Fibroblast of lung (primary cell): ENCODE measurements around the gene SF3B1. TPM values are rescaled to one million over a fixed set of nuclear protein-coding genes. Genes with fewer than 3 reads are reported as not detected.

Experiments used
- DNase-seq, 2 donors: peaks; one replicate each; pipeline versions ENCODE4 v3.0.0 to v3.0.0-alpha.2; 2010; ENCODE audit warnings: low read depth in 2 of 2
- H2AFZ ChIP-seq: 2 replicates; pipeline ENCODE4 v1.5.1; 2012; ENCODE audit warnings: low read length, control low read depth, inconsistent platforms
- H3K27ac ChIP-seq: 2 replicates; pipeline ENCODE4 v1.5.1; 2011; ENCODE audit warnings: low read length, control low read depth; ENCODE audit not compliant: insufficient read depth
- H3K27me3 ChIP-seq: 2 replicates; pipeline ENCODE4 v1.5.1; 2011; ENCODE audit warnings: mild to moderate bottlenecking, low read length; ENCODE audit not compliant: control insufficient read depth, insufficient read depth
- H3K36me3 ChIP-seq: 2 replicates; pipeline ENCODE4 v1.5.1; 2011; ENCODE audit warnings: low read length; ENCODE audit not compliant: control insufficient read depth, insufficient read depth
- H3K4me1 ChIP-seq: 2 replicates; pipeline ENCODE4 v1.5.1; 2011; ENCODE audit warnings: low read length; ENCODE audit not compliant: control insufficient read depth, insufficient read depth; ENCODE audit errors: extremely low read depth
- H3K4me2 ChIP-seq: 2 replicates; pipeline ENCODE4 v1.5.1; 2011; ENCODE audit warnings: low read length, control low read depth; ENCODE audit not compliant: insufficient read depth; ENCODE audit errors: extremely low read depth
- H3K4me3 ChIP-seq, 4 experiments: fragments of 200-600 bp in 1 of 4; sonication (generic) in 1 of 4; replicated peaks in 1 of 4; 2 replicates each; pipeline ENCODE4 v1.5.1; 2011 to 2016; ENCODE audit warnings: low read length in 4 of 4, low read depth in 3 of 4, mild to moderate bottlenecking in 3 of 4, control low read depth in 2 of 4, inconsistent platforms in 1 of 4, mixed read lengths in 1 of 4; ENCODE audit not compliant: insufficient read depth in 1 of 4; ENCODE audit errors: control extremely low read depth in 1 of 4
- H3K79me2 ChIP-seq: 2 replicates; pipeline ENCODE4 v1.5.1; 2012; ENCODE audit warnings: mild to moderate bottlenecking, low read length, inconsistent platforms; ENCODE audit not compliant: control insufficient read depth, insufficient read depth
- H3K9ac ChIP-seq: 2 replicates; pipeline ENCODE4 v1.5.1; 2011; ENCODE audit warnings: mild to moderate bottlenecking, low read length, control low read depth; ENCODE audit not compliant: insufficient read depth
- H3K9me3 ChIP-seq: 2 replicates; pipeline ENCODE4 v1.5.1; 2012; ENCODE audit warnings: low read depth, low read length; ENCODE audit not compliant: control insufficient read depth, insufficient read depth
- H4K20me1 ChIP-seq: 2 replicates; pipeline ENCODE4 v1.5.1; 2011; ENCODE audit warnings: low read length; ENCODE audit not compliant: control insufficient read depth, insufficient read depth; ENCODE audit errors: extremely low read depth
- EZH2 ChIP-seq: IDR thresholded peaks from 2 replicates; pipeline ENCODE4 v1.5.1; 2012; ENCODE audit warnings: low read length, control low read depth, mild to moderate bottlenecking; ENCODE audit errors: missing control alignments
- polyA plus RNA-seq, 2 donors: library from polyadenylated mRNA; depleted of rRNA in 1 of 2; stranded (reverse) in 1 of 2; unstranded in 1 of 2; fragments of >200 nt; gene quantifications; 2 replicates each; pipeline ENCODE4 v1.2.1, GENCODE V29; 2011 to 2012; ENCODE audit warnings: missing spikeins in 1 of 2
- total RNA-seq: library from RNA; depleted of rRNA; stranded (reverse); fragments of >200 nt; gene quantifications from 2 replicates; pipeline ENCODE4 v1.2.1, GENCODE V29; 2014
- TF ChIP-seq, protein P1 (sequence below), 2 donors: IDR thresholded peaks in 1 of 2; conservative IDR thresholded peaks in 1 of 2; 1 replicate in 1 of 2; 2 replicates in 1 of 2; pipeline ENCODE4 v1.5.1; 2011 to 2012; ENCODE audit warnings: low read length in 2 of 2, control low read depth in 1 of 2, inconsistent platforms in 1 of 2, low read depth in 1 of 2, mild to moderate bottlenecking in 1 of 2

SF3B1 gene
- total and polyA plus RNA-seq, 2 donors (not counting 1 experiment from before 2014, with no cell fraction given), result 195 to 509 TPM

DNA sequence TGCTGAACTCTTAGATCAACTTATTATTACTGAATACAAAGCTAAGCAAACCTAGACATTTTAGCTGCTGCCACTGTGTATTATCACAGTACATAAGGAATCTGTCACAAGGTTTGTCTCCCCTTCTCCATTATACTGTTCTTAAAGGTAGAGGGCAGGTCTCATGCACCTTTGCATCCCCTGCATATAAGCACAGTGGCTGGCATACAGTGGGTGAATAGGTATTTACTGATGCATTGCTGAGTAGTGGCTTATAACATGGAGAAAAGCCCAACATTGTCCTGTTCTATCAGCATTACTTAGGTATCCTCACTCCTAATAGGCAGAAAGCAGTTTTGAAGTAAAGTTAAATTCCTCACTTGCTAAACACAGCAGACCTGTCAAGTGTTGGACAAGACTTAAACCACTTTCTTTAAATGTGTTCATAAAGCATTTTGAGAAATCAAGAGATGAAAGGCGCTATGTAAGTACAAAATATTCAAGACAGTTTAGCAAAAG lies 43.6 kb downstream of the SF3B1 start:
- no peak overlapping the region for H3K4me2 ChIP-seq
- H3K9ac ChIP-seq, result no peak overlapping the region
- peaks cover 8% of the 10 kb centered on the region for H3K36me3 ChIP-seq
- no peak for DNase-seq
- no peaks in the 10 kb centered on the region for H4K20me1 ChIP-seq
- H2AFZ ChIP-seq, result no peak overlapping the region
- H3K4me3 ChIP-seq, result no peak overlapping the region
- H3K4me1 ChIP-seq, result no peaks in the 10 kb centered on the region
- no peaks in the 10 kb centered on the region for H3K9me3 ChIP-seq
- no peaks in the 10 kb centered on the region for H3K27me3 ChIP-seq
- H3K27ac ChIP-seq, result no peak overlapping the region
- H3K79me2 ChIP-seq, result no peaks in the 10 kb centered on the region
- TF ChIP-seq, protein P1, sequence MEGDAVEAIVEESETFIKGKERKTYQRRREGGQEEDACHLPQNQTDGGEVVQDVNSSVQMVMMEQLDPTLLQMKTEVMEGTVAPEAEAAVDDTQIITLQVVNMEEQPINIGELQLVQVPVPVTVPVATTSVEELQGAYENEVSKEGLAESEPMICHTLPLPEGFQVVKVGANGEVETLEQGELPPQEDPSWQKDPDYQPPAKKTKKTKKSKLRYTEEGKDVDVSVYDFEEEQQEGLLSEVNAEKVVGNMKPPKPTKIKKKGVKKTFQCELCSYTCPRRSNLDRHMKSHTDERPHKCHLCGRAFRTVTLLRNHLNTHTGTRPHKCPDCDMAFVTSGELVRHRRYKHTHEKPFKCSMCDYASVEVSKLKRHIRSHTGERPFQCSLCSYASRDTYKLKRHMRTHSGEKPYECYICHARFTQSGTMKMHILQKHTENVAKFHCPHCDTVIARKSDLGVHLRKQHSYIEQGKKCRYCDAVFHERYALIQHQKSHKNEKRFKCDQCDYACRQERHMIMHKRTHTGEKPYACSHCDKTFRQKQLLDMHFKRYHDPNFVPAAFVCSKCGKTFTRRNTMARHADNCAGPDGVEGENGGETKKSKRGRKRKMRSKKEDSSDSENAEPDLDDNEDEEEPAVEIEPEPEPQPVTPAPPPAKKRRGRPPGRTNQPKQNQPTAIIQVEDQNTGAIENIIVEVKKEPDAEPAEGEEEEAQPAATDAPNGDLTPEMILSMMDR (conservative IDR thresholded peaks at IDR 0.05 in 1 of 2, IDR thresholded peaks at IDR 0.05 in 1 of 2; ENCODE audit: low read depth in 1 of 2, low read length in 2 of 2), result no peak
- TF ChIP-seq EZH2, result no peak

- Histone ChIP-seq H3K27me3 (no peaks in the 10 kb centered on the region), H3K4me1 (no peaks in the 10 kb centered on the region), H2AFZ (no peak overlapping the region), H3K27ac (no peak overlapping the region), H3K36me3 (peaks cover 5% of the 10 kb centered on the region), H4K20me1 (no peaks in the 10 kb centered on the region), H3K4me2 (no peak overlapping the region), H3K9ac (no peak overlapping the region), H3K4me3 (no peak overlapping the region), H3K9me3 (no peaks in the 10 kb centered on the region), H3K79me2 (no peaks in the 10 kb centered on the region)
- TF ChIP-seq, protein P1 (conservative IDR thresholded peaks at IDR 0.05 in 1 of 2, IDR thresholded peaks at IDR 0.05 in 1 of 2; ENCODE audit: low read depth in 1 of 2, low read length in 2 of 2), result no peak
- TF ChIP-seq EZH2, result no peak
- no peak for DNase-seq
Measured at GRCh38 chr2:197388866-197389587, 45.8 kb downstream of the SF3B1 start.

DNA sequence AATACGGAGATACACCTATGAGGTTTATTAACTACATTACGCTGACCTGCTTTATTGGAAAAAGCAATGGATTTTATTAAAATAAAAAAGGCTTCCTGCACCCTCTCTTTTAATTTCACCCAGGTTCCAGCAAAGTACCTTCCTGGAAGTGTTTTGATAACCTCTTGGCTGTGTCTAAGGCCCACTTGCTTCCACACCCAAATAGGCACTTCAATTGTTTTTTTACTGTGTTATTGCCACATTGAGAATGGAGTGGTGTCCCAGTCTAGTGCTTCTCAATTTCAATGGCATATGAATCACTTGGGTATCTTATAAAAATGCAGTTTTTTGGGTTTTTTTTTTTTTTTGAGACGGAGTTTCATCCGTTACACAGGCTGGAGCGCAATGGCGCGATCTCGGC lies 47.6 kb downstream of the SF3B1 start:
- no peak overlapping the region for H3K4me3 ChIP-seq

More for the DNA sequence above, 47.6 kb downstream of the SF3B1 start:
- TF ChIP-seq, protein P1 (conservative IDR thresholded peaks at IDR 0.05 in 1 of 2, IDR thresholded peaks at IDR 0.05 in 1 of 2; ENCODE audit: low read depth in 1 of 2, low read length in 2 of 2), result no peak
- TF ChIP-seq EZH2, result no peak
- H3K36me3 ChIP-seq, result peaks cover 4% of the 10 kb centered on the region
- no peak overlapping the region for H3K9ac ChIP-seq
- no peaks in the 10 kb centered on the region for H3K4me1 ChIP-seq
- no peak overlapping the region for H3K27ac ChIP-seq
- H3K4me2 ChIP-seq, result no peak overlapping the region
- no peaks in the 10 kb centered on the region for H3K9me3 ChIP-seq
- H4K20me1 ChIP-seq, result no peaks in the 10 kb centered on the region
- no peaks in the 10 kb centered on the region for H3K79me2 ChIP-seq
- no peaks in the 10 kb centered on the region for H3K27me3 ChIP-seq
- DNase-seq, result no peak
- H2AFZ ChIP-seq, result no peak overlapping the region
